H9 (cell line): ENCODE results near the gene GSC2. TPM values are rescaled to one million over a fixed set of nuclear protein-coding genes. Genes with fewer than 3 reads are reported as not detected.

Experiments used
- DNase-seq: peaks from one replicate; pipeline ENCODE4 v3.0.0-alpha.2; 2017
- H2AFZ ChIP-seq: one replicate; pipeline ENCODE4 v1.6.1; 2013; ENCODE audit warnings: mild to moderate bottlenecking, low read length, control low read depth, moderate library complexity
- H2AK5ac ChIP-seq: 2 replicates; pipeline ENCODE4 v1.6.1; 2013; ENCODE audit warnings: low read length, control low read depth, mixed read lengths; ENCODE audit not compliant: insufficient read length
- H2BK120ac ChIP-seq: one replicate; pipeline ENCODE4 v1.6.1; 2013; ENCODE audit warnings: low read depth, mild to moderate bottlenecking, low read length, control low read depth, inconsistent platforms; ENCODE audit not compliant: poor library complexity, severe bottlenecking
- H2BK12ac ChIP-seq: 2 replicates; pipeline ENCODE4 v1.6.1; 2013; ENCODE audit warnings: low read length, control low read depth, mixed read lengths, low read depth; ENCODE audit not compliant: insufficient read length
- H2BK15ac ChIP-seq: 2 replicates; pipeline ENCODE4 v1.6.1; 2013; ENCODE audit warnings: low read depth, low read length, control low read depth
- H2BK20ac ChIP-seq: one replicate; pipeline ENCODE4 v1.6.1; 2013; ENCODE audit warnings: low read depth, mild to moderate bottlenecking, low read length, control low read depth, inconsistent platforms; ENCODE audit not compliant: poor library complexity, severe bottlenecking
- H2BK5ac ChIP-seq: 2 replicates; pipeline ENCODE4 v1.6.1; 2013; ENCODE audit warnings: low read length, control low read depth, mixed read lengths; ENCODE audit not compliant: insufficient read length
- H3K14ac ChIP-seq: 2 replicates; pipeline ENCODE4 v1.6.1; 2013; ENCODE audit warnings: low read length, control low read depth; ENCODE audit not compliant: insufficient read depth
- H3K18ac ChIP-seq: 2 replicates; pipeline ENCODE4 v1.6.1; 2013; ENCODE audit warnings: low read depth, mild to moderate bottlenecking, mixed read lengths, low read length, control low read depth; ENCODE audit not compliant: insufficient read length
- H3K23ac ChIP-seq: 2 replicates; pipeline ENCODE4 v1.6.1; 2013; ENCODE audit warnings: low read length, control low read depth, mixed read lengths, low read depth; ENCODE audit not compliant: insufficient read length
- H3K23me2 ChIP-seq: 2 replicates; pipeline ENCODE4 v1.6.1; 2013; ENCODE audit warnings: low read depth, mild to moderate bottlenecking, mixed read lengths, low read length, control low read depth; ENCODE audit not compliant: insufficient read length, poor library complexity, severe bottlenecking
- H3K27ac ChIP-seq: 2 replicates; pipeline ENCODE4 v1.5.1; 2013; ENCODE audit warnings: low read length, control low read depth, mixed read lengths, low read depth; ENCODE audit not compliant: insufficient read length
- H3K27me3 ChIP-seq: 2 replicates; pipeline ENCODE4 v1.6.1; 2013; ENCODE audit warnings: low read length, control low read depth, inconsistent platforms; ENCODE audit not compliant: insufficient read depth
- H3K4ac ChIP-seq: 2 replicates; pipeline ENCODE4 v1.6.1; 2013; ENCODE audit warnings: low read depth, mild to moderate bottlenecking, control low read depth, inconsistent platforms, low read length, moderate library complexity
- H3K4me1 ChIP-seq: 2 replicates; pipeline ENCODE4 v1.6.1; 2013; ENCODE audit warnings: low read length, control low read depth, inconsistent platforms; ENCODE audit not compliant: insufficient read depth
- H3K4me2 ChIP-seq: 2 replicates; pipeline ENCODE4 v1.6.1; 2013; ENCODE audit warnings: low read length, control low read depth, mixed read lengths; ENCODE audit not compliant: insufficient read length, insufficient read depth
- H3K56ac ChIP-seq: 2 replicates; pipeline ENCODE4 v1.6.1; 2013; ENCODE audit warnings: low read depth, mild to moderate bottlenecking, mixed read lengths, low read length, control low read depth; ENCODE audit not compliant: insufficient read length
- H3K79me1 ChIP-seq: 2 replicates; pipeline ENCODE4 v1.6.1; 2013; ENCODE audit warnings: low read depth, mild to moderate bottlenecking, moderate library complexity, low read length, control low read depth, inconsistent platforms; ENCODE audit not compliant: insufficient read depth, poor library complexity, severe bottlenecking
- H3K79me2 ChIP-seq: 2 replicates; pipeline ENCODE4 v1.6.1; 2013; ENCODE audit warnings: low read length, control low read depth, inconsistent platforms; ENCODE audit not compliant: insufficient read depth
- H3K9ac ChIP-seq: 2 replicates; pipeline ENCODE4 v1.6.1; 2013; ENCODE audit warnings: low read length, control low read depth, mixed read lengths; ENCODE audit not compliant: insufficient read length; ENCODE audit errors: extremely low read depth
- H3K9me3 ChIP-seq: one replicate; pipeline ENCODE4 v1.6.1; 2013; ENCODE audit warnings: low read depth, low read length, inconsistent platforms; ENCODE audit not compliant: control insufficient read depth
- H3T11ph ChIP-seq: one replicate; pipeline ENCODE4 v1.6.1; 2013; ENCODE audit warnings: mild to moderate bottlenecking, low read length, control low read depth, inconsistent platforms
- H4K20me1 ChIP-seq: one replicate; pipeline ENCODE4 v1.6.1; 2013; ENCODE audit not compliant: control insufficient read depth, insufficient read length, insufficient read depth
- H4K5ac ChIP-seq: 2 replicates; pipeline ENCODE4 v1.6.1; 2013; ENCODE audit warnings: low read depth, mild to moderate bottlenecking, mixed read lengths, low read length, control low read depth; ENCODE audit not compliant: insufficient read length
- H4K8ac ChIP-seq: replicated peaks from 2 replicates; pipeline ENCODE4 v1.6.1; 2013; ENCODE audit warnings: low read length, control low read depth, mixed read lengths, low read depth; ENCODE audit not compliant: insufficient read length
- H4K91ac ChIP-seq: 2 replicates; pipeline ENCODE4 v1.6.1; 2013; ENCODE audit warnings: low read depth, mild to moderate bottlenecking, moderate library complexity, mixed read lengths, low read length, control low read depth; ENCODE audit not compliant: insufficient read length
- H3K27ac Mint-ChIP-seq, 3 experiments: 2 replicates in 2 of 3; 3 replicates in 1 of 3; pipeline ENCODE4 v1.8.0; 2020 to 2021; ENCODE audit warnings: mixed read lengths in 3 of 3, mild to moderate bottlenecking in 1 of 3, moderate library complexity in 1 of 3
- H3K27me3 Mint-ChIP-seq: 2 replicates; pipeline ENCODE4 v1.8.0; 2021; ENCODE audit warnings: low read depth, mild to moderate bottlenecking, moderate library complexity, mixed read lengths
- H3K36me3 Mint-ChIP-seq, 3 experiments: 2 replicates in 2 of 3; 3 replicates in 1 of 3; pipeline ENCODE4 v1.8.0; 2020 to 2021; ENCODE audit warnings: low read depth in 3 of 3, mixed read lengths in 3 of 3; ENCODE audit not compliant: insufficient read depth in 1 of 3
- H3K4me1 Mint-ChIP-seq, 2 experiments: 2 replicates each; pipeline ENCODE4 v1.8.0; 2020; ENCODE audit warnings: mixed read lengths in 2 of 2
- H3K4me3 Mint-ChIP-seq, 2 experiments: 2 replicates in 1 of 2; 3 replicates in 1 of 2; pipeline ENCODE4 v1.8.0; 2020 to 2021; ENCODE audit warnings: mild to moderate bottlenecking in 2 of 2, mixed read lengths in 2 of 2, moderate library complexity in 1 of 2
- H3K9me3 Mint-ChIP-seq, 2 experiments: 2 replicates in 1 of 2; 3 replicates in 1 of 2; pipeline ENCODE4 v1.8.0; 2020; ENCODE audit warnings: mild to moderate bottlenecking in 2 of 2, mixed read lengths in 2 of 2, moderate library complexity in 1 of 2
- WGBS: extraction: QIAGEN DNeasy Blood & Tissue Kit; methylation state at CpG from one replicate; pipeline ENCODE4 v1.1.7; 2013; ENCODE audit warnings: missing lambda C conversion rate, low lambda C conversion rate, mixed read lengths; ENCODE audit not compliant: insufficient read length; ENCODE audit errors: extremely low coverage; 5-methylcytosine and 5-hydroxymethylcytosine counted together
- total RNA-seq: library from RNA; stranded (reverse); gene quantifications from 2 replicates; pipeline ENCODE4 v1.2.1, GENCODE V29; 2021
- TF ChIP-seq, protein P1 (sequence below): fragments of 200-600 bp; sonication (generic); conservative IDR thresholded peaks from 3 replicates; pipeline ENCODE4 v1.8.0; 2021; ENCODE audit warnings: antibody characterized with exemption, mild to moderate bottlenecking

GSC2 gene
- total RNA-seq, 1 experiment from 2014 or later = 0.22 TPM

DNA sequence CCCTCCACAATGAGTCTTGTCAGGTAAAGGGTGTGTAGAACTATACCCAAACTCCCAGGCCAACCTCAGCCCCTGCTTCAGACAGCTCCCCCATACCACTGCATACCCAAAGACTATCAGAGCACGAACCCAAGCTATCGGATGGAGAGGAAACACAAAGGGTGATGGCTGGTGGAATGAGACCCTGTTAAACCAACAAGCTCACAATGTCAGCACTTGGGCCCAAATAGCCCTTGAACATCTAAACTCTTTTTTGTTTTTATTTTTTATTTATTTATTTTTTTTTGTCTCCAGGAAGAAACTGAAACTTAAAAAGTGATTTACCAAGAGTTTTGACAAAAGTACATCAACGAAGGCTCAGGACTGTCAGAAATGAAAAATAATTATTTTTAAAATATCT is 38.5 kb downstream of the GSC2 start:
- Histone ChIP-seq H3K23me2 (no peaks in the 10 kb centered on the region), H2AK5ac (no peak overlapping the region), H3K79me2 (peaks cover 26% of the 10 kb centered on the region; the same call in 1 of the 2 replicates), H3K79me1 (peaks cover 4% of the 10 kb centered on the region), H3T11ph (no peak overlapping the region), H3K4me2 (no peak overlapping the region), H4K91ac (no peak overlapping the region), H4K8ac (no peak overlapping the region), H3K23ac (no peak overlapping the region), H2BK5ac (no peak overlapping the region), H3K9me3 (no peaks in the 10 kb centered on the region), H2BK12ac (no peak overlapping the region), H2AFZ (no peak overlapping the region), H2BK15ac (no peak overlapping the region), H3K4me1 (peaks cover 8% of the 10 kb centered on the region; the same call in 1 of the 2 replicates), H3K4ac (no peak overlapping the region), H3K14ac (peak overlapping the region; percentile 4; the same call in 1 of the 2 replicates), H3K27me3 (no peaks in the 10 kb centered on the region), H3K27ac (no peak overlapping the region), H2BK20ac (no peak overlapping the region), H4K5ac (no peak overlapping the region), H3K9ac (no peak overlapping the region), H2BK120ac (no peak overlapping the region), H3K18ac (no peak overlapping the region), H3K56ac (no peak overlapping the region), H4K20me1 (peaks cover 2% of the 10 kb centered on the region)
- H3K27me3 Mint-ChIP-seq = no peaks in the 10 kb centered on the region
- TF ChIP-seq, protein P1, sequence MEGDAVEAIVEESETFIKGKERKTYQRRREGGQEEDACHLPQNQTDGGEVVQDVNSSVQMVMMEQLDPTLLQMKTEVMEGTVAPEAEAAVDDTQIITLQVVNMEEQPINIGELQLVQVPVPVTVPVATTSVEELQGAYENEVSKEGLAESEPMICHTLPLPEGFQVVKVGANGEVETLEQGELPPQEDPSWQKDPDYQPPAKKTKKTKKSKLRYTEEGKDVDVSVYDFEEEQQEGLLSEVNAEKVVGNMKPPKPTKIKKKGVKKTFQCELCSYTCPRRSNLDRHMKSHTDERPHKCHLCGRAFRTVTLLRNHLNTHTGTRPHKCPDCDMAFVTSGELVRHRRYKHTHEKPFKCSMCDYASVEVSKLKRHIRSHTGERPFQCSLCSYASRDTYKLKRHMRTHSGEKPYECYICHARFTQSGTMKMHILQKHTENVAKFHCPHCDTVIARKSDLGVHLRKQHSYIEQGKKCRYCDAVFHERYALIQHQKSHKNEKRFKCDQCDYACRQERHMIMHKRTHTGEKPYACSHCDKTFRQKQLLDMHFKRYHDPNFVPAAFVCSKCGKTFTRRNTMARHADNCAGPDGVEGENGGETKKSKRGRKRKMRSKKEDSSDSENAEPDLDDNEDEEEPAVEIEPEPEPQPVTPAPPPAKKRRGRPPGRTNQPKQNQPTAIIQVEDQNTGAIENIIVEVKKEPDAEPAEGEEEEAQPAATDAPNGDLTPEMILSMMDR = no peak
- H3K4me1 Mint-ChIP-seq = peaks cover 23 to 38% of the 10 kb centered on the region in 2 experiments
- no peak for DNase-seq
- H3K9me3 Mint-ChIP-seq = no peaks in the 10 kb centered on the region
- H3K36me3 Mint-ChIP-seq = peaks cover 0 to 4% (median 1%) of the 10 kb centered on the region in 3 experiments; a peak in 2 of 7 replicates
- WGBS = no CpG with 5 or more reads among the region's 3 CpGs
- peak overlapping the region in 2 of 3 experiments; percentile 3 to 42; a peak in 2 of 7 replicates for H3K27ac Mint-ChIP-seq
- H3K4me3 Mint-ChIP-seq = no peak overlapping the region
